ENCODE measurements around the gene IL31RA. TPM values are rescaled to one million over a fixed set of nuclear protein-coding genes. Genes with fewer than 3 reads are reported as not detected.

The IL31RA gene
- total RNA-seq, 1 donor from 2014 or later, result 5.7 TPM

DNA sequence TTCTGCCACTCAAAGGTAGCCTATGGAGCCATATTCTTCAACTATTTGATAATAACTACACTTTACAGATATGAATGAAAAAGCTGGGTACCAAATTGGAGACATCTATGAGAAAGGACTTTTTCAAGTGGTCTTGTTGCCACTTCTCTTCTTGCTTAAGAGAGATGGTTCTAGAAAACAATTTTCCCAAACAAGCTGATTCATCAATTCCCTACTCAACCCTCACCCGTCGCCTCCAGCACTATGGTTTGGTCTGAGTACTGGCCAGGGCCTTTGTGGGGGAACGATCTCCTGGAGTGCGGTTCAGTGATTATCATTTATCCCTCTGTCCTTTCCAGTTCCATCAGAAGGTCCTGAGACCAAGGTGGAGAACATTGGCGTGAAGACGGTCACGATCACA, 56.8 kb downstream of the IL31RA start:
- Histone ChIP-seq H3K9me3 (ENCODE audit: insufficient read depth, low read depth, low read length) (no peaks in the 10 kb centered on the region), H2AFZ (ENCODE audit: low read depth, low read length) (no peak overlapping the region), H3K27me3 (ENCODE audit: insufficient read depth, low read length) (no peaks in the 10 kb centered on the region), H3K4me2 (ENCODE audit: low read length) (no peak overlapping the region), H4K20me1 (ENCODE audit: insufficient read depth, low read length) (no peaks in the 10 kb centered on the region), H3K79me2 (ENCODE audit: insufficient read depth, low read length) (no peaks in the 10 kb centered on the region), H3K4me1 (ENCODE audit: insufficient read depth, low read length) (peaks cover 14% of the 10 kb centered on the region), H3K9ac (ENCODE audit: low read length) (no peak overlapping the region), H3K36me3 (ENCODE audit: insufficient read depth, low read length) (no peaks in the 10 kb centered on the region), H3K27ac (ENCODE audit: low read depth, low read length) (no peak overlapping the region), H3K4me3 (ENCODE audit: insufficient read depth, low read depth, low read length) (no peak overlapping the region)
- TF ChIP-seq EZH2 (IDR thresholded peaks at IDR 0.05; ENCODE audit: insufficient read depth, low read length), result no peak
- TF ChIP-seq, protein P1, sequence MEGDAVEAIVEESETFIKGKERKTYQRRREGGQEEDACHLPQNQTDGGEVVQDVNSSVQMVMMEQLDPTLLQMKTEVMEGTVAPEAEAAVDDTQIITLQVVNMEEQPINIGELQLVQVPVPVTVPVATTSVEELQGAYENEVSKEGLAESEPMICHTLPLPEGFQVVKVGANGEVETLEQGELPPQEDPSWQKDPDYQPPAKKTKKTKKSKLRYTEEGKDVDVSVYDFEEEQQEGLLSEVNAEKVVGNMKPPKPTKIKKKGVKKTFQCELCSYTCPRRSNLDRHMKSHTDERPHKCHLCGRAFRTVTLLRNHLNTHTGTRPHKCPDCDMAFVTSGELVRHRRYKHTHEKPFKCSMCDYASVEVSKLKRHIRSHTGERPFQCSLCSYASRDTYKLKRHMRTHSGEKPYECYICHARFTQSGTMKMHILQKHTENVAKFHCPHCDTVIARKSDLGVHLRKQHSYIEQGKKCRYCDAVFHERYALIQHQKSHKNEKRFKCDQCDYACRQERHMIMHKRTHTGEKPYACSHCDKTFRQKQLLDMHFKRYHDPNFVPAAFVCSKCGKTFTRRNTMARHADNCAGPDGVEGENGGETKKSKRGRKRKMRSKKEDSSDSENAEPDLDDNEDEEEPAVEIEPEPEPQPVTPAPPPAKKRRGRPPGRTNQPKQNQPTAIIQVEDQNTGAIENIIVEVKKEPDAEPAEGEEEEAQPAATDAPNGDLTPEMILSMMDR (IDR thresholded peaks at IDR 0.05; ENCODE audit: insufficient read depth, low read depth, low read length), result no peak
- Mint-ChIP-seq H3K9me3 (ENCODE audit: unreplicated experiment) (peaks cover 4% of the 10 kb centered on the region), H3K27ac (ENCODE audit: unreplicated experiment) (no peak overlapping the region), H3K4me3 (ENCODE audit: unreplicated experiment) (no peak overlapping the region), H3K36me3 (ENCODE audit: low read depth, unreplicated experiment) (no peaks in the 10 kb centered on the region), H3K27me3 (ENCODE audit: low read depth, unreplicated experiment) (no peaks in the 10 kb centered on the region), H3K4me1 (ENCODE audit: low read depth, unreplicated experiment) (no peaks in the 10 kb centered on the region)
- FAIRE-seq (no peak), DNase-seq (ENCODE audit: low read depth) (no peak)

DNA sequence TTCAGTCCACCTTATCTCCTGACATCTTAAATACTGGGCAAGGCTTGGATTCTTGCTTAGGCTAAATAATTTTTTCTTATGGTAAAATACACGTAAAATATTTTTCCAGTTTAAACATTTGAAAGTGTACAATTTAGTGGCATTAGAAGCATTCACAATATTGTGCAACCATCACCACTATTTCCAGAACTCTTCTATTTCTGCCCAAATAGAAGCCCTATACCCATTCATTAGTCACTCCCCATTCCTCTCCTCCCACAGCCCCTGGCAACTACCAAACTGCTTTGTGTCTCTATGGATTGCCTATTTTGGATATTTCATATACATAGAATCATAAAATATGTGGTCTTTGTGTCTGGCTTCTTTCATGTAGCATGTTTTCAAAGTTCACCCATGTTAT, 57.6 kb downstream of the IL31RA start:
- Histone ChIP-seq H3K27ac (ENCODE audit: low read depth, low read length) (no peak overlapping the region), H3K4me2 (ENCODE audit: low read length) (no peak overlapping the region), H2AFZ (ENCODE audit: low read depth, low read length) (no peak overlapping the region), H3K4me1 (ENCODE audit: insufficient read depth, low read length) (peaks cover 6% of the 10 kb centered on the region), H4K20me1 (ENCODE audit: insufficient read depth, low read length) (no peaks in the 10 kb centered on the region), H3K9ac (ENCODE audit: low read length) (no peak overlapping the region), H3K36me3 (ENCODE audit: insufficient read depth, low read length) (no peaks in the 10 kb centered on the region), H3K9me3 (ENCODE audit: insufficient read depth, low read depth, low read length) (no peaks in the 10 kb centered on the region), H3K79me2 (ENCODE audit: insufficient read depth, low read length) (no peaks in the 10 kb centered on the region), H3K27me3 (ENCODE audit: insufficient read depth, low read length) (no peaks in the 10 kb centered on the region), H3K4me3 (ENCODE audit: insufficient read depth, low read depth, low read length) (no peak overlapping the region)
- Mint-ChIP-seq H3K4me1 (ENCODE audit: low read depth, unreplicated experiment) (no peaks in the 10 kb centered on the region), H3K36me3 (ENCODE audit: low read depth, unreplicated experiment) (no peaks in the 10 kb centered on the region), H3K27me3 (ENCODE audit: low read depth, unreplicated experiment) (no peaks in the 10 kb centered on the region), H3K27ac (ENCODE audit: unreplicated experiment) (no peak overlapping the region), H3K4me3 (ENCODE audit: unreplicated experiment) (no peak overlapping the region), H3K9me3 (ENCODE audit: unreplicated experiment) (peaks cover 4% of the 10 kb centered on the region)
- TF ChIP-seq, protein P1 (IDR thresholded peaks at IDR 0.05; ENCODE audit: insufficient read depth, low read depth, low read length), result no peak
- no peak for TF ChIP-seq EZH2 (IDR thresholded peaks at IDR 0.05; ENCODE audit: insufficient read depth, low read length)
- DNase-seq (ENCODE audit: low read depth) (no peak), FAIRE-seq (no peak)

DNA sequence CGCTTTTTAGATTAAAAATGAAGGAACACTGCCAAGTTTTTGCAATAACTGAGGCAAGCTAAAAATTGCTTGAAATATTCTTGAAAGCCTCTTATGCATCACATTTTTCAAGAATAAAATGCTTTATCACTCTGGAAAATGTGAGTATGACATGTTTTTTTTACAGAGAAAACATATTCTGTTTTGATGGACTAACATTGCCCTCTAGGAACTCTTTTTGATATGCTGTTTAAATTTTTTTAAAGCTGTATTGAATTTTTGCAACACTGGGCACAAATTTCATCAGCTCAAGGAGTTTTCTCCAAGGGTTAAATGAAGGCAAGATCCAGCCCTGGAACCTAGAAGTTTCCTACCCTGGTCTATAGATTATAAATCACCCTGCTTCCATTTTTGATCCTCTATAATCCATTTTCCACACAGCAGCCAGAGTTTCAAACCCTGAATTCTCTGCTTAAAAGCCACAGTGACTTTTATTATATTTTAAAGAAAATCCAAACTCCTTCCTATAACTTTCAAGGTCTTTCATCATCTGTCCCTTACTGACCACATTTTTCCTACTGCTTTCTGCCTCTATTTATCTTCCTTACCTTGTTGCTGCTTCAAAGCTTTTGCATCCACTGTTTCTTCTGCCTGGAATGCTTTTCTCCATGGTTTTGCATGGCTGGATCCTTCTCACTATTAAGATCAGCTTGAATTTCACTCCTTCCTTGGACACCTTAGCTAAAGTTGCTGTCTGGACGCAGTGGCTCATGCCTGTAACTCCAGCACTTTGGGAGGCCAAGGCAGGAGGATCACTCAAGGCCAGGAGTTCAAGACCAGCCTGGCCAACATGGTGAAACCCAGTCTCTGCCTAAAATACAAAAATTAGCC, 60.9 kb downstream of the IL31RA start:
- no peaks in the 10 kb centered on the region for H3K36me3 Mint-ChIP-seq (ENCODE audit: low read depth, unreplicated experiment)
- FAIRE-seq (no peak), DNase-seq (ENCODE audit: low read depth) (no peak)
- no peak overlapping the region for H3K4me3 ChIP-seq (ENCODE audit: insufficient read depth, low read depth, low read length)
- H3K27me3 Mint-ChIP-seq (ENCODE audit: low read depth, unreplicated experiment), result no peaks in the 10 kb centered on the region
- H3K9ac ChIP-seq (ENCODE audit: low read length), result no peak overlapping the region
- H3K9me3 Mint-ChIP-seq (ENCODE audit: unreplicated experiment), result peaks cover 4% of the 10 kb centered on the region
- H2AFZ ChIP-seq (ENCODE audit: low read depth, low read length), result no peak overlapping the region
- H3K4me2 ChIP-seq (ENCODE audit: low read length), result no peak overlapping the region
- no peaks in the 10 kb centered on the region for H3K79me2 ChIP-seq (ENCODE audit: insufficient read depth, low read length)
- H3K36me3 ChIP-seq (ENCODE audit: insufficient read depth, low read length), result no peaks in the 10 kb centered on the region
- H3K4me1 ChIP-seq (ENCODE audit: insufficient read depth, low read length), result no peaks in the 10 kb centered on the region
- H3K27ac ChIP-seq (ENCODE audit: low read depth, low read length), result no peak overlapping the region
- peak overlapping the region; percentile 78 for H3K27ac Mint-ChIP-seq (ENCODE audit: unreplicated experiment)
- no peaks in the 10 kb centered on the region for H4K20me1 ChIP-seq (ENCODE audit: insufficient read depth, low read length)
- TF ChIP-seq EZH2 (IDR thresholded peaks at IDR 0.05; ENCODE audit: insufficient read depth, low read length), result no peak
- TF ChIP-seq, protein P1 (IDR thresholded peaks at IDR 0.05; ENCODE audit: insufficient read depth, low read depth, low read length), result no peak
- no peak overlapping the region for H3K4me3 Mint-ChIP-seq (ENCODE audit: unreplicated experiment)
- H3K4me1 Mint-ChIP-seq (ENCODE audit: low read depth, unreplicated experiment), result peaks cover 5% of the 10 kb centered on the region
- no peaks in the 10 kb centered on the region for H3K9me3 ChIP-seq (ENCODE audit: insufficient read depth, low read depth, low read length)
- H3K27me3 ChIP-seq (ENCODE audit: insufficient read depth, low read length), result no peaks in the 10 kb centered on the region
